Ovary (tissue), 3 donors: ENCODE data around the gene ACSL3.

Experiments used
- POLR2A ChIP-seq: fragments of 450-650 bp; IDR thresholded peaks from one replicate; pipeline ENCODE4 v1.6.1; 2017; ENCODE audit warnings: antibody characterized with exemption, mild to moderate bottlenecking, moderate library complexity
- TF ChIP-seq, protein P1 (sequence below), 3 donors: fragments of 450-650 bp in 2 of 3; fragments of 200-600 bp in 1 of 3; IDR thresholded peaks; one replicate each; pipeline versions ENCODE4 v1.5.1 to v1.8.0; 2016 to 2022; ENCODE audit warnings: antibody characterized with exemption in 3 of 3, mild to moderate bottlenecking in 1 of 3
- donor health status: DM: no; HTN: no; CAD: no.

DNA sequence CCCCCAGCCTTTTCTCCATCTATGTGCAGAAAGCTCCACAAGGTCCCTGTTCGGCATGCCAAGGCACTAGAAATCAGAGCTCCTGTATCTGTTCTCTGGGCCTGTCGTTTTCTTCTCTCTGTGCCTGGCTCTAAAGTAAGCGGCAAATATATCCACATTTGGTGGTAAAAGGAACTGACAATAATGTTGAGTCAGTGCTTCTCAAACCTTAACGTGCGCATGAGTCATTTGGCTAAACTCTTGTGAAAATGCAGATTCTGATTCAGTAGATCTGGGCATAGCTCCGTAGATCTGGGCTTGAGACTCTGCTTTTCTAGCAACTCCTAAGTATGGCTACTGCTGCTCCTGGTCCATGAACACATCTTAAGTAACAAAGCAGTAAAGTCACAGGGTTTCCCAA lies 16.5 kb upstream of the ACSL3 start:
- no peak for TF ChIP-seq POLR2A
- TF ChIP-seq, protein P1, sequence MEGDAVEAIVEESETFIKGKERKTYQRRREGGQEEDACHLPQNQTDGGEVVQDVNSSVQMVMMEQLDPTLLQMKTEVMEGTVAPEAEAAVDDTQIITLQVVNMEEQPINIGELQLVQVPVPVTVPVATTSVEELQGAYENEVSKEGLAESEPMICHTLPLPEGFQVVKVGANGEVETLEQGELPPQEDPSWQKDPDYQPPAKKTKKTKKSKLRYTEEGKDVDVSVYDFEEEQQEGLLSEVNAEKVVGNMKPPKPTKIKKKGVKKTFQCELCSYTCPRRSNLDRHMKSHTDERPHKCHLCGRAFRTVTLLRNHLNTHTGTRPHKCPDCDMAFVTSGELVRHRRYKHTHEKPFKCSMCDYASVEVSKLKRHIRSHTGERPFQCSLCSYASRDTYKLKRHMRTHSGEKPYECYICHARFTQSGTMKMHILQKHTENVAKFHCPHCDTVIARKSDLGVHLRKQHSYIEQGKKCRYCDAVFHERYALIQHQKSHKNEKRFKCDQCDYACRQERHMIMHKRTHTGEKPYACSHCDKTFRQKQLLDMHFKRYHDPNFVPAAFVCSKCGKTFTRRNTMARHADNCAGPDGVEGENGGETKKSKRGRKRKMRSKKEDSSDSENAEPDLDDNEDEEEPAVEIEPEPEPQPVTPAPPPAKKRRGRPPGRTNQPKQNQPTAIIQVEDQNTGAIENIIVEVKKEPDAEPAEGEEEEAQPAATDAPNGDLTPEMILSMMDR (IDR thresholded peaks at IDR 0.05) = no peak
